Common myeloid progenitor, CD34-positive (primary cell): ENCODE results near the gene TTC7B.

Experiments
- CTCF ChIA-PET: fragments of 350-600 bp; sonication (Branson Sonifier 250); formaldehyde crosslinking; loops from one replicate; lab custom pipeline; 2021; ENCODE audit warnings: antibody characterized with exemption; lab: Charles Lee
- POLR2A ChIA-PET: fragments of 350-600 bp; sonication (Branson Sonifier 250); formaldehyde crosslinking; loops from one replicate; lab custom pipeline; 2021; ENCODE audit warnings: antibody characterized with exemption; lab: Charles Lee
- DNase-seq, 3 donors: peaks; one replicate each; pipeline versions ENCODE4 v3.0.0 to v3.0.0-alpha.2; 2013
- H3K27ac ChIP-seq, 2 experiments: 1 replicate in 1 of 2; 2 replicates in 1 of 2; pipeline ENCODE4 v1.7.0; 2013; ENCODE audit warnings: inconsistent platforms in 2 of 2, low read length in 2 of 2, mild to moderate bottlenecking in 2 of 2, low read depth in 1 of 2, moderate library complexity in 1 of 2; ENCODE audit not compliant: severe bottlenecking in 2 of 2, insufficient read depth in 1 of 2, poor library complexity in 1 of 2
- H3K27me3 ChIP-seq, 5 experiments: replicated peaks in 2 of 5; 1 replicate in 3 of 5; 2 replicates in 2 of 5; pipeline versions ENCODE4 v1.6.1 to v1.7.0; 2013; ENCODE audit warnings: low read length in 4 of 5, mild to moderate bottlenecking in 2 of 5, moderate library complexity in 2 of 5, inconsistent platforms in 1 of 5; ENCODE audit not compliant: insufficient read depth in 5 of 5, control insufficient read depth in 4 of 5
- H3K36me3 ChIP-seq, 4 experiments: 1 replicate in 2 of 4; 2 replicates in 2 of 4; pipeline versions ENCODE4 v1.6.1 to v1.7.0; 2013; ENCODE audit warnings: low read length in 3 of 4, control low read depth in 1 of 4, mild to moderate bottlenecking in 1 of 4; ENCODE audit not compliant: control insufficient read depth in 4 of 4, insufficient read depth in 4 of 4
- H3K4me1 ChIP-seq, 4 experiments: 1 replicate in 3 of 4; 2 replicates in 1 of 4; pipeline versions ENCODE4 v1.6.1 to v1.7.1; 2013; ENCODE audit warnings: low read length in 3 of 4, mild to moderate bottlenecking in 3 of 4, control low read depth in 1 of 4, inconsistent platforms in 1 of 4, moderate library complexity in 1 of 4; ENCODE audit not compliant: control insufficient read depth in 4 of 4, insufficient read depth in 4 of 4; ENCODE audit errors: control extremely low read depth in 1 of 4
- H3K4me3 ChIP-seq, 7 experiments: 1 replicate in 4 of 7; 2 replicates in 3 of 7; pipeline versions ENCODE4 v1.5.1 to v1.7.0; 2013; ENCODE audit warnings: mild to moderate bottlenecking in 7 of 7, low read length in 6 of 7, moderate library complexity in 6 of 7, inconsistent platforms in 2 of 7, low read depth in 2 of 7, control low read depth in 1 of 7; ENCODE audit not compliant: insufficient read depth in 4 of 7, control insufficient read depth in 1 of 7; ENCODE audit errors: extremely low read depth in 1 of 7
- H3K9me3 ChIP-seq, 5 experiments: 1 replicate in 4 of 5; 2 replicates in 1 of 5; pipeline versions ENCODE4 v1.6.1 to v1.7.1; 2013; ENCODE audit warnings: low read length in 4 of 5, mild to moderate bottlenecking in 2 of 5, inconsistent platforms in 1 of 5, low read depth in 1 of 5, moderate library complexity in 1 of 5; ENCODE audit not compliant: control insufficient read depth in 4 of 5, insufficient read depth in 2 of 5; ENCODE audit errors: control extremely low read depth in 1 of 5
- WGBS: methylation state at CpG from one replicate; pipeline ENCODE4 v1.1.5; 2013; ENCODE audit not compliant: insufficient coverage; 5-methylcytosine and 5-hydroxymethylcytosine counted together

The TTC7B gene

DNA sequence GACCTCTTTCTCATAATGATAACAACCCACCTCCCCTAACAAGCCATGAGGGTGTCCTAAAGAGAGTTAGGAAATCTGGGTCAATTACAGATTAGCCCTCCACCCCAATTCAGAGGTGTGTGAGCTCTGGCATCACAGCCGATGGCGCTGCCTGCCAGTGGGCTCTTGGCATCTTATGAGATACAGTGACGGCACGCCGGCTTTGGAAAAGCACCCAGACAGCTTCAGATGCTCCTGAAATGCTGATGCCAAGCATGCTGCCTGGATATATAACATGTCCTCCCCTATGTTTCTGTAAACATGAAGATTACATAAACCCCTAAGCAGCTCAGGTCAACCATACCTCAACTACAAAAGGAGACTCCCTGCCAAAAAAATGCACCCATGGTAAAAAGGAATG, 152.6 kb downstream of the TTC7B start:
- H3K27me3 ChIP-seq = no peaks in the 10 kb centered on the region
- H3K4me1 ChIP-seq = peaks cover 5 to 13% (median 11%) of the 10 kb centered on the region in 4 experiments
- H3K36me3 ChIP-seq = peaks cover 0 to 15% (median under 1%) of the 10 kb centered on the region in 4 experiments
- no peak overlapping the region for H3K4me3 ChIP-seq
- ChIA-PET CTCF (no interaction called here), POLR2A (no interaction called here)
- H3K9me3 ChIP-seq = no peaks in the 10 kb centered on the region
- no peak for DNase-seq
- 95% methylated on average over 5 of the region's 5 CpGs for WGBS
- no peak overlapping the region for H3K27ac ChIP-seq

DNA sequence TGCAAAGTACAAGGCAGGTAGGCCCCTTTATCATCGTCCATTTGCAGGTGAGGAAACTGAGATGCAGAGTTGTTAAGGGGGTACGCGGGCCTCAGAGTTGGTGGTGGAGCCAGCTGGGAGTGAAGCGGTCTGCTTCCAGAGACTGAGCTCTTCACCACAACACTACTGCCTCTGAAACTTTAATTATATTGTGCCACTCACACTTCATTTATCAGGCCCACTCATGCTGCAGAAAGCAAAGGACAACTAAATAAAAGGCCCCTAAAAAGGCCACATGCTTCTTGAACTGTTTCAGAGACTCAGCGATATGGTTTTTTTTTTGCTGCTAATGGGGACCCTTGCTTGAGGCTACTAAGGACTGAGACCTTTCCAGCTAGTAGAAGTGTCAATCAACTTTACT, 153.1 kb downstream of the TTC7B start:
- H3K4me3 ChIP-seq = no peak overlapping the region
- H3K27ac ChIP-seq = no peak overlapping the region
- peaks cover 0 to 15% (median 1%) of the 10 kb centered on the region in 4 experiments for H3K36me3 ChIP-seq
- H3K9me3 ChIP-seq = no peaks in the 10 kb centered on the region
- ChIA-PET POLR2A (no interaction called here), CTCF (interaction anchor here (1.9 kb wide), 1 partner anchor 35 kb away, joined by 7 read pairs; no protein-coding TSS in a partner anchor)
- 93% methylated on average over 3 of the region's 5 CpGs for WGBS
- H3K4me1 ChIP-seq = peaks cover 5 to 19% (median 16%) of the 10 kb centered on the region in 4 experiments
- H3K27me3 ChIP-seq = no peaks in the 10 kb centered on the region
- DNase-seq = no peak

DNA sequence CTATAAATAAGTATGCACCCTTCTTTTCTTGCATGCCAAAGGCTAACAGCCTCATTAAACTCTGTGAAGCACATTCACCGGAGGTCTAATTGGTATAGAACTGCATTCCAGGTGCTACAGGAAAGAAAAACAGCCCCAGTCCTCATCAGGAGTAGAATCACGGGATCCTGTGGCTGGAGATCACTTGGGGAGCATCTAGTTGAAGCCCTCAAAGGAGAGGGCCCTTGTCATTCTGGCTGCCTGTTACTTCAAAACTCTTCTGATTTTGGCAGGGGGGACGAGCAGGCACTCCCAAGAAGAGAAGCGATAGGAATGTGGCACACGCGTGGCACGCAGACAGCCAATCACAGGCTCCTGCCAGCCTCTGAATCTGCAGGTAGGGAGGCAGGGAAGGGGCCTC, 154.4 kb downstream of the TTC7B start:
- DNase-seq = no peak
- Histone ChIP-seq H3K4me1 (peaks cover 5 to 19% (median 17%) of the 10 kb centered on the region in 4 experiments), H3K9me3 (no peaks in the 10 kb centered on the region), H3K36me3 (peaks cover 0 to 13% (median 6%) of the 10 kb centered on the region in 4 experiments), H3K4me3 (no peak overlapping the region), H3K27ac (no peak overlapping the region), H3K27me3 (no peaks in the 10 kb centered on the region)
- CTCF ChIA-PET = interaction anchor here (1.9 kb wide), 1 partner anchor 36 kb away, joined by 7 read pairs; no protein-coding TSS in a partner anchor
- POLR2A ChIA-PET = no interaction called here
- WGBS = 91% methylated on average over 6 of the region's 7 CpGs

DNA sequence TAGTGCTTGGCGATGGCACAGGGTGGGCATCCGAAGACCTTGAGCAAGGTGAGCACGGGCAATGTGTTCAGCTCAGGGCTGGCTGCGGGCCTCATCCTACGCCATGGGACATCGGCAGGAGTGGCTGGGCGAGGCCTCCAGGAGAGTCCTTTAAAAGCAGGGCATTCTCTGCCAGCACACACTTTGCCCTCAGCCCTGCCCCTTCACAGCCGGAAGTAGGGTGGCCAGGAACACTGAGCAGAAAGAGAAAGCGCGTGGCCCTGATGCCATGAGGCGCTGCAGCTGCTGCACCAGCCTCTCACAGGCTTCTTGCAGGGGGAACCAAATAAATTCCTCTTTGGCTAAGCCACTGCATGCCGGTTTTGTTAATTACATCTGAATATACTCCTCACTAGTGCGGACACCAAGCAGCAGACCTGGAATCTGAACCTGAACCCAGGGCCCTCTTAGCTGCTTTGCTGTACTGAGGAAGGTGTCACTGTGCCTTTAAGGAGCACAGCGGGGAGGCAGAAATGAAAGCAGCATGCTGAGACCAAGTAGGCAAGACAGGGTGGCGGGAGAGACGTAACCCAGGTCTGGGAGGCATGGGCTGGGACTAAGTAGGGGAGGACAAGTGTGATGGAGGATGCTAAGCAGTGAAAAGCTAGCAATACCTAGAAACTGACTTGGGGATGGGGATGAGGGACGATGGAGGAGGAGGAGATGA, 155.2 kb downstream of the TTC7B start:
- ChIA-PET POLR2A (no interaction called here), CTCF (interaction anchor here (1.9 kb wide), 1 partner anchor 37 kb away, joined by 7 read pairs; no protein-coding TSS in a partner anchor)

DNA sequence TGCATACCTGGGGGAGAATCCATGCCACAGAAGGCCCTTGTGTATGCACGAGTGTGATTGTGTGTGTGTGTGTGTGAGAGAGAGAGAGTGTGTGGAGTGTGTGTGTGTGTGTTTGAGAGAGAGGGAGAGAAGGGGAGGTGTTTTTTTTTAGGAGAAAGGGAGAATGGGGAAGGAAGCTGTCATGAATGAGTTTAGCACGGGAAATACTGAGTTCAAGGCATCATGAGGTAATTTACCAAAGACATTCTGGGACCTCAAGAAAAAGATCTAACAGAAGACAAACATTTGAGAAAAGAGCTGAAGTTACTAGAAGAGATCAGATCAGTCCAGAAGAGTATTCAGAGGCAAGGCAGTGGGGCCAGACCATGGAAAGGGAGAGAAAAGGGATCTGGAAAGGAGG, 157.1 kb downstream of the TTC7B start:
- POLR2A ChIA-PET = interaction anchor here (1.0 kb wide), 1 partner anchor 10 kb away, joined by 3 read pairs; no protein-coding TSS in a partner anchor
- peak in 1 of 3 donors; percentile 38 for DNase-seq

More for the DNA sequence above, 155.2 kb downstream of the TTC7B start:
- WGBS = 94% methylated on average over 15 of the region's 17 CpGs
- H3K9me3 ChIP-seq = no peaks in the 10 kb centered on the region
- H3K4me1 ChIP-seq = peaks cover 5 to 19% (median 17%) of the 10 kb centered on the region in 4 experiments
- no peaks in the 10 kb centered on the region for H3K27me3 ChIP-seq
- DNase-seq = no peak
- H3K4me3 ChIP-seq = no peak overlapping the region
- no peak overlapping the region for H3K27ac ChIP-seq
- H3K36me3 ChIP-seq = peaks cover 2 to 17% (median 10%) of the 10 kb centered on the region in 4 experiments

DNA sequence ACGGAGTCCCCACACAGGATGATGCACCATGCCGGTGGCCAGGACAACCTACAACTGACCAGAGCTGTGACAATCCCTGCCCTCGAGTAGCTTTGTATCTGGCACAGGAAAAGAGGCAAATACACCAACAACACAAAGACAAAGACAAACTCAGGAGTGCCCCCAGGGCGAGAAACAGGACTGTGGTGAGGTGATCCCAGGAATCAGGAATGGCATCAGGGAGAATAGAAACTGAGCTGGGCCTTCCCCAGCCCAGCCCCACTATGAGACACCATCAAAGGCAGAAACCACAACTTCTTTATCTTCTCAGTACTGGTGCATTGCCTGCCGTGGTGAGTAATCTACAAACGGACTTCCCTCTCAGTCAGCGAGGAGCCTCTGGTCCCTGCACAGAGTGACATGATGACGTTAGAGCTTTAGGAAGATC, 157.7 kb downstream of the TTC7B start:
- CTCF ChIA-PET = interaction anchor here (1.3 kb wide), 1 partner anchor 39 kb away, joined by 4 read pairs; no protein-coding TSS in a partner anchor

More for the DNA sequence above, 157.1 kb downstream of the TTC7B start:
- CTCF ChIA-PET = interaction anchor here (1.0 to 1.3 kb wide), 2 partner anchors 15 to 38 kb away, joined by 4 read pairs; no protein-coding TSS in a partner anchor
- Histone ChIP-seq H3K27ac (peak overlapping the region; percentile 64 to 65), H3K27me3 (no peaks in the 10 kb centered on the region), H3K36me3 (peaks cover 3 to 24% (median 11%) of the 10 kb centered on the region in 4 experiments), H3K4me3 (peak overlapping the region in 1 of 7 experiments; percentile 63), H3K4me1 (peaks cover 5 to 19% (median 17%) of the 10 kb centered on the region in 4 experiments), H3K9me3 (no peaks in the 10 kb centered on the region)
- WGBS = 0% methylated on average over 2 of the region's 2 CpGs

More for the DNA sequence above, 157.7 kb downstream of the TTC7B start:
- Histone ChIP-seq H3K4me1 (peaks cover 5 to 19% (median 17%) of the 10 kb centered on the region in 4 experiments), H3K9me3 (no peaks in the 10 kb centered on the region), H3K36me3 (peaks cover 3 to 26% (median 12%) of the 10 kb centered on the region in 4 experiments), H3K4me3 (peak overlapping the region in 1 of 7 experiments; percentile 63), H3K27me3 (no peaks in the 10 kb centered on the region), H3K27ac (peak overlapping the region; percentile 64 to 65)
- DNase-seq = peak; percentile 82 to 93 (median 87)
- 20% methylated on average over 6 of the region's 8 CpGs for WGBS
- POLR2A ChIA-PET = interaction anchor here (0.6 kb wide), 1 partner anchor 500 kb away, joined by 3 read pairs; no protein-coding TSS in a partner anchor
